ENCODE data around the gene DNAJC10. TPM values are rescaled to one million over a fixed set of nuclear protein-coding genes. Genes with fewer than 3 reads are reported as not detected.

DNAJC10 gene
- polyA plus RNA-seq, 1 donor (not counting 4 experiments of a cell fraction or from before 2014, with no cell fraction given) = 92.6 TPM

GRCh38 chr2:182715121-182715891 is 751 bp upstream of the DNAJC10 start:
- no peaks in the 10 kb centered on the region for H4K20me1 ChIP-seq (ENCODE audit: control insufficient read depth, extremely low read depth, insufficient read depth, low read length)
- no peak for FAIRE-seq
- no peaks in the 10 kb centered on the region for H3K36me3 ChIP-seq (ENCODE audit: control insufficient read depth in 2 of 2, extremely low read depth in 1 of 2, insufficient read depth in 2 of 2, low read length in 2 of 2)
- H3K9me1 ChIP-seq (ENCODE audit: control insufficient read depth, extremely low read depth, insufficient read depth, low read length) = no peaks in the 10 kb centered on the region
- H3K4me3 ChIP-seq (ENCODE audit: control insufficient read depth in 2 of 3, extremely low read depth in 1 of 3, insufficient read depth in 2 of 3, low read depth in 1 of 3, low read length in 3 of 3) = peak overlapping the region; percentile 66 to 98 (median 88)
- H3K79me2 ChIP-seq (ENCODE audit: control insufficient read depth, insufficient read depth, low read length) = peaks cover 17% of the 10 kb centered on the region
- no peak for TF ChIP-seq CTCF (optimal IDR thresholded peaks at IDR 0.05 in 1 of 3, IDR thresholded peaks at IDR 0.05 in 1 of 3, conservative IDR thresholded peaks at IDR 0.05 in 1 of 3; ENCODE audit: extremely low read depth in 1 of 3, insufficient read depth in 2 of 3, low read length in 3 of 3)
- H3K9me3 ChIP-seq (ENCODE audit: control insufficient read depth, low read depth, low read length) = no peaks in the 10 kb centered on the region
- H3K4me2 ChIP-seq (ENCODE audit: control insufficient read depth, extremely low read depth, insufficient read depth, low read depth, low read length) = peak overlapping the region; percentile 68
- no peaks in the 10 kb centered on the region for H3K27me3 ChIP-seq (ENCODE audit: control insufficient read depth, extremely low read depth, insufficient read depth, low read length)
- H3K4me1 ChIP-seq (ENCODE audit: control insufficient read depth, extremely low read depth, insufficient read depth, low read length) = peaks cover 7% of the 10 kb centered on the region
- dilution Hi-C loops (cut with MboI; ENCODE audit: extremely low pct_ligation_motif_present, low sequenced_read_pairs) = no loop called here
- peak overlapping the region; percentile 90 for H3K9ac ChIP-seq (ENCODE audit: control insufficient read depth, extremely low read depth, insufficient read depth, low read length)
- no peak for DNase-seq (ENCODE audit: low read depth, low spot score)
- H3K27ac ChIP-seq (ENCODE audit: control insufficient read depth, insufficient read depth, low read length) = peak overlapping the region; percentile 84
- H2AFZ ChIP-seq (ENCODE audit: control insufficient read depth, low read length) = peak overlapping the region; percentile 100

- no peak for FAIRE-seq
- Histone ChIP-seq H3K9me1 (ENCODE audit: control insufficient read depth, extremely low read depth, insufficient read depth, low read length) (no peaks in the 10 kb centered on the region), H3K4me2 (ENCODE audit: control insufficient read depth, extremely low read depth, insufficient read depth, low read depth, low read length) (peak overlapping the region; percentile 68), H3K4me1 (ENCODE audit: control insufficient read depth, extremely low read depth, insufficient read depth, low read length) (peaks cover 7% of the 10 kb centered on the region), H3K79me2 (ENCODE audit: control insufficient read depth, insufficient read depth, low read length) (peaks cover 17% of the 10 kb centered on the region), H4K20me1 (ENCODE audit: control insufficient read depth, extremely low read depth, insufficient read depth, low read length) (no peaks in the 10 kb centered on the region), H3K4me3 (ENCODE audit: control insufficient read depth in 2 of 3, extremely low read depth in 1 of 3, insufficient read depth in 2 of 3, low read depth in 1 of 3, low read length in 3 of 3) (peak overlapping the region; percentile 66 to 98 (median 88)), H3K27ac (ENCODE audit: control insufficient read depth, insufficient read depth, low read length) (peak overlapping the region; percentile 84), H3K36me3 (ENCODE audit: control insufficient read depth in 2 of 2, extremely low read depth in 1 of 2, insufficient read depth in 2 of 2, low read length in 2 of 2) (no peaks in the 10 kb centered on the region), H3K9me3 (ENCODE audit: control insufficient read depth, low read depth, low read length) (no peaks in the 10 kb centered on the region), H3K27me3 (ENCODE audit: control insufficient read depth, extremely low read depth, insufficient read depth, low read length) (no peaks in the 10 kb centered on the region), H3K9ac (ENCODE audit: control insufficient read depth, extremely low read depth, insufficient read depth, low read length) (peak overlapping the region; percentile 90), H2AFZ (ENCODE audit: control insufficient read depth, low read length) (peak overlapping the region; percentile 100)
- dilution Hi-C loops (cut with MboI; ENCODE audit: extremely low pct_ligation_motif_present, low sequenced_read_pairs) = no loop called here
- DNase-seq (ENCODE audit: low read depth, low spot score) = no peak
- no peak for TF ChIP-seq EZH2 (IDR thresholded peaks at IDR 0.05; ENCODE audit: low read length)
- TF ChIP-seq CTCF (optimal IDR thresholded peaks at IDR 0.05 in 1 of 3, IDR thresholded peaks at IDR 0.05 in 1 of 3, conservative IDR thresholded peaks at IDR 0.05 in 1 of 3; ENCODE audit: extremely low read depth in 1 of 3, insufficient read depth in 2 of 3, low read length in 3 of 3) = no peak
Observed at GRCh38 chr2:182716650-182716979, 558 bp downstream of the DNAJC10 start.
